ENCODE data around the gene ALPK3. TPM values are rescaled to one million over a fixed set of nuclear protein-coding genes. Genes with fewer than 3 reads are reported as not detected.

The ALPK3 gene
- polyA plus RNA-seq, 4 donors: 13.6 to 19.0 (median 16.0) TPM

- no peak for DNase-seq (ENCODE audit: low read depth in 4 of 4, low spot score in 3 of 4)
Observed at GRCh38 chr15:84889313-84889990, 72.3 kb downstream of the ALPK3 start.

DNA sequence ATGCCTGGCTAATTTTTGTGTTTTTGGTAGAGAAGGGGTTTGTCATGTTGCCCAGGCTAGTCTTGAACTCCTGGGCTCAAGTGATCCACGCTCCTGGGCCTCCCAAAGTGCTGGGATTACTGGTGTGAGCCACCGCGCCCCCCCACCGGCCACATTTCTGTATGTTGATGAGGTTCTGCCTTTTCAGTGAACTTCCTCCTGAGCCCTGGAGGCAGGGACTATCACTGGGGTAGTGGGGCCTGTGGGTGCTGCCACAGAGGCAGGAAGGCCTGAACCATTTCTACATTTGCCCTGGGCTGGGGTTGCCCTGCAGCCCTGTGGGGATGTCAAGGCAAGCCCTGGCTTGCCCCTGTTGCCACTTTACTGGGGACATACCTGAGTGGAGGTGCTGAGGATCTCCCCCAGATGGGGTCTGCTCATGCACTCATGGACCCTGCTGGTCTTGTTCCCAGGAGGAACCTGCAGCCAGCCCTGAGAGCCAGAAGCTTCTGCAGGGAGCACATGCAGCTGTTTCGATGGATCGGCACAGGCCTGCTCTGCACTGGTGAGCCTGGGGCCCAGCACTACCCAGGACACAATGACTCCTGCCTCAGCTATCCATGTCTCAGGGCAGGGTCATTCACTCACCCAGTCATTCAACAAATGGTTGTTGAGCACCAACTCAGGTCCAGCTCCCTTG, 73.0 kb downstream of the ALPK3 start:
- DNase-seq (ENCODE audit: low read depth in 4 of 4, low spot score in 3 of 4): no peak

DNA sequence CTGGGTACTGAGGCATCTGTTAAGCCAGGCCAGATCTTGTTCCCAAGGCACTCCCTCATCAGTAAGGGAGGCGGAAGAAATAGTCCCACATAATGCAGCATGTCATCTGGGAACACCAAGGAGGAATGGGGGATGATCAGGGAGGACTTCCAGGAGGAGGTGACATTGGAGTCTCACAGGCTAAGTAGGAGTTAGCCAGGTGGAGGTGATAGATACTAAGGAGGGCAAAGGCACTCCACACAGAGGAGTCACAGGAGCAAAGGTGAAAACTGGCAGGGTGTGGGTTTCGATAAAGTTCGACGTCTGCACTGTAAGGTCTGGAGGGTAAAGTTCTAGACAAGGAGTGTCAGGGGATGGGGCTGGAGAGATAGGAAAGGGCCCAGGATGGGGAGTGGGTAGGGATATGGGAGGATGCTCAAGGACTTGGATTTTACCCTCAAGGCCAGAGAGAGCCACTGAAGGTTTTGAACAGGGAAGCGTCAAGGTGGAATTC, 73.6 kb downstream of the ALPK3 start:
- no peak for DNase-seq (ENCODE audit: low read depth in 4 of 4, low spot score in 3 of 4)

DNA sequence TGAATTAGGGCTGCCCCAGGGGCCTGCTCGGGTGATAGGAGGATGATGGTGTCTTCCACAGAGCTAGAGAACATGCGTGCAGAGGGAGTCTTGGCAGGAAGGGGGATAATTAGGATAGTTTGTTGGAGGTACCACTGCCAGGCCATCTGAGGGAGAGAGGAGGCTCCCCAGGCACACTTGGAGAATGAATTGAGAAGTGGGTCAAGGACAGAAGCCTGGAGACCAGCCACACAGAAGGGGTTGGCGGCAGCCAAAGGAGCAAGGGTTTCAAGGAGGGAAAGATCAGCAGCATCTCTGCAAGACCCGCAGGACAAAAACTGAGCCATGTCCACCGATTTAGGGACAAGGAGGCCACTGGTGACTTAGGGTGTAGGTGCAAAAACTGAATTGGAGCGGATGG, 74.2 kb downstream of the ALPK3 start:
- DNase-seq (ENCODE audit: low read depth in 4 of 4, low spot score in 3 of 4): no peak

DNA sequence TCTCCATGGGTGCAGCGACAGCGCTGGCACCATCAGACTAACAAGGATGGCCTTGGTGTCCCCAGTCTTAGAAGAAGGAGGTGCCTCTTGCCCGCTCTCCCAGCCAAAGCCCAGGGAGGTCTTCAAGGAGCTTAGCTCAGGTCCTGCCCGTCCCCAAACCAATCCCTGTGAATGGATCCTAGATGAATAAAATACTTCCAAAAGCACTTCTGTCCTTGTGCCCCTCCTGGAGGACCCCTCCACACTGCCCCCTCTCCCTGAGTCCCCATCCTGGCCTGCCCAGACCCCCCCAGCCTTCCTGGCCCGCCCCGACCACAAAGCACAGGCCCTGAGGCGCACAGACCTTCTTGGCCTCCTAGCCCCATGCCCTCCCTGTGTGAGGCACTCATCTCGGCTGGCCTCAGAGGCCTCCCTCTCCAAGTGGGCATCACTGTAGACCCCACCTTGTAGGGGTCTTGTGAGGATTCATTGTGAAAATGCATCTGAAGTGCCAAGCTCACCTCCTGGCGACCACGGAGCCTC, 75.7 kb downstream of the ALPK3 start:
- DNase-seq (ENCODE audit: low read depth in 4 of 4, low spot score in 3 of 4): no peak

DNA sequence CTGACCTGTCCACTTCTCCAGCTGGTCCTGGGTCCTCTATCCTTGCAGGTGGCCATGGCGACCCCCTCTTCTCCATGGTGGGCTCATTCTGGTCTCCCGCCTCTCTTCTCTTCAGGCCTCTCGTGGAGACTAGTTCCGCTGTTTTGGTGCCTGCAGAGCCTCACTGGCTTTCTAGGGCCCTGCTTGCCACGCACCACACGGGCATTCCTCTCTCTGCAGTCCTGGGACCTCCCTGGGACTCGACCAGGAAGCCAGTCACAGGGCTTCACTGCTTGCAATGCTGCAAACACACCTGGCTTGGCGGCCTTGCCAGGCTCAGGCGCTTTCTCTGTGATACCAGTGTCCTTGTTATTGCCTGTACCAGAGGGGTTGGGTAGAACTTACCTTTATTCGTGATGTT, 76.5 kb downstream of the ALPK3 start:
- no peak for DNase-seq (ENCODE audit: low read depth in 4 of 4, low spot score in 3 of 4)

GRCh38 chr15:84894736-84895425, 77.7 kb downstream of the ALPK3 start:
- DNase-seq (ENCODE audit: low read depth in 4 of 4, low spot score in 3 of 4): no peak

GRCh38 chr15:84898761-84899160, 81.6 kb downstream of the ALPK3 start:
- no peak for DNase-seq (ENCODE audit: low read depth in 4 of 4, low spot score in 3 of 4)

- DNase-seq (ENCODE audit: low read depth in 4 of 4, low spot score in 3 of 4): no peak
Observed at GRCh38 chr15:84899750-84900149, 82.6 kb downstream of the ALPK3 start.

DNA sequence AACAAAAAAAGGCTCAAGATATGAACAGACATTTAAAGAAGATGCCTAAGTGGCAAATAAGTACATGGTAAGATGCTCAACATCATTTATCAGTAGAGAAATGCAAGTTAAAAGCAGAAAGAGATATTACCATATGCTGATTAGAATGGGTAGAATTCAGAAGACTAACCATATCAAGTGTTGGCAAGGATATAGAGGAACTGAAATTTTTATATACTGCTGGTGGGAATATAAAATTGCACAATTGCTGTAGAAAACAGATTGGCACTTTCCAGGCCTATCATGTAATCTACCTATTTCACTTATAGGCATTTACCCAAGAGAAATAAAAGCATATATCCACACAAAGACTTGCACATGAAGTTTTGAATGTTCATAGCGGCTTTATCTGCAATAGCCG, 84.4 kb downstream of the ALPK3 start:
- DNase-seq (ENCODE audit: low read depth in 4 of 4, low spot score in 3 of 4): no peak

- DNase-seq (ENCODE audit: low read depth in 4 of 4, low spot score in 3 of 4): no peak
Observed at GRCh38 chr15:84903751-84904150, 86.6 kb downstream of the ALPK3 start.

- DNase-seq (ENCODE audit: low read depth in 4 of 4, low spot score in 3 of 4): no peak
Observed at GRCh38 chr15:84904419-84904818, 87.3 kb downstream of the ALPK3 start.

- DNase-seq (ENCODE audit: low read depth in 4 of 4, low spot score in 3 of 4): no peak
Observed at GRCh38 chr15:84905016-84905916, 88.1 kb downstream of the ALPK3 start.

- no peak for DNase-seq (ENCODE audit: low read depth in 4 of 4, low spot score in 3 of 4)
Observed at GRCh38 chr15:84907731-84908130, 90.6 kb downstream of the ALPK3 start.

DNA sequence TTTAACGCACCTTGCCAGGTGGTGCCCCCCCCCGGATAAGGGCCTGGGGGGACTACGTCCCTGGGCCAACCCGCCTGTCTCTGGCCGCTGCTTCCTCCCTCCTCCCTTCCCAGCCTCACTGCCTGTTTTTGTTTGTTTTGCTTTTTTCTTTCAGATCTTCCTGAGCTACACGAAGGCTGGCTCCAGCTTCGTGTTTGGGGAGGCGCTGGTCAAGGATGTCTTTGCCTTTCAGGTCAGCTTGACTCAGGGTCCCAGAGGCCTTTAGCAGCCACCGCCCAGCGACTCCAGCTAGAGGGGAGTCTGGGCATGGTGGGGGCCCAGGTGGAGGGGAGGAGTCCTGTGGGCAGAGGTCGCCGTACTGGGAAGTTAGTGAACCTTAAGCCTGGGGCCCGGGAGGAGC, 91.4 kb downstream of the ALPK3 start:
- no peak for DNase-seq (ENCODE audit: low read depth in 4 of 4, low spot score in 3 of 4)

GRCh38 chr15:84909029-84909428, 91.9 kb downstream of the ALPK3 start:
- no peak for DNase-seq (ENCODE audit: low read depth in 4 of 4, low spot score in 3 of 4)

DNA sequence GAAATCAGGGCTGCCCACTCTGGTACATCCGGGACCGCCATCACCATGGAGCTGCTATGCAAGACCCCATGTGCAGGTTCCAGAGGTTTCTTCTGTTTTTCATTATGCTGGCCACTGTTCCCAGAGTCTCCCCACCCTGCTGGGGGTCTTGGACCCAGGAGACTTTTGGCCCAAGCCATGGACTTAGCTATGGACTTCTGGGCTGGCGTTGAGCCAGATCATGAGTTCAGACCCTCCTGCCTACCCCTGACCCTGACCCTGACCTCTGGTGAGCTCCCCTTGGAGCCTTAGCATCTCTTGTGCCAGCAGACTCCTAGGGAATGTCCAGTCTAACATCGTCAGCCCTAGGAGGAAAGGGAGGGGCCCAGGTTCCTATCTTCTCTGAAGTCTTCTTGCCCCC, 92.6 kb downstream of the ALPK3 start:
- no peak for DNase-seq (ENCODE audit: low read depth in 4 of 4, low spot score in 3 of 4)

- DNase-seq (ENCODE audit: low read depth in 4 of 4, low spot score in 3 of 4): no peak
Observed at GRCh38 chr15:84910928-84911623, 93.9 kb downstream of the ALPK3 start.

DNA sequence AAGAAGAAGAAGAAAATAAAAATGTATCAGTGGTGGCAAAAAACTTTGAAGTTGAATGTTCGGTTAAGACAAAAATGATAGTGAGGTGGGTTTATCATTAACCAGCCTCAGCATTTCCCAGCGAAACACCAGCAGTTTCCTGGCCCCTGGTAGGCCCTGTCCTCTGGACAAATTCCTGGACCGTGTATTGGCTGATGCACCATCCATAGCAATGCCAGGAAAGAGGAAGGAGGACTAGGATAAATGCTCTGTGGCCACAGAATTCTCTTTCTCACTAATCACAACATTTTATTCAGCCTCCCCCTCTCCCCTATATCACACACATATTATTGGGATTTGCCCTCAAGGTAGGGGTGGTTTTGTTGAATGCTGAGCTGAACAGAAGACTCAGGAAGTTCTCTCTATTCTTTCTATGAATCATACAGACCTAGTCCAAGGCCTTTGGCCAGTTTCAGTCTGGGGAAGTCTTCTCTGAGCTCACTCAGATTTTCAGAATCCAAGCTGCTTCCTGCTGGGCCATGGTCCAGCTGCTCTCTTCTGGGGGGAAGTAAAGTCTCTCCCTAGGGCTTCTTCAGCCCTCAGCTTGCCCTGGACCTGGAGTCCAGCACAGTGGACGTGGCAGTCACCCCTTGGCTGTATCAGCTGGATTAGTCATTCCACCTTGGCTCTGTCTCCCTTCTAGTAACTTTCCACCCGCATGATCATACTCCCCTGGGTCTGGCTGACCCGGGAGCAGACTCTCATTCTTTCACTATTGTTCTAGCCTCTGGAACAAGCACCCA, 94.9 kb downstream of the ALPK3 start:
- peak in 1 of 4 donors; percentile 39 for DNase-seq (ENCODE audit: low read depth in 4 of 4, low spot score in 3 of 4)
